Central memory CD8-positive, alpha-beta T cell (primary cell): Measurements from ENCODE around the gene ELFN2.

ENCODE experiments used
- ATAC-seq: fragments of 150-1000 bp; cut with Tn5 transposase; replicated peaks from 2 replicates; pipeline ENCODE4 v1.10.0; 2022; ENCODE audit warnings: mild to moderate bottlenecking, moderate FRiP score, moderate number of reproducible peaks; ENCODE audit not compliant: poor library complexity, severe bottlenecking; ENCODE audit errors: extremely low read depth
- DNase-seq, 2 donors: peaks; one replicate each; pipeline ENCODE4 v3.0.0; 2021; ENCODE audit warnings: low spot score in 2 of 2
- H3K27ac Mint-ChIP-seq: one replicate; pipeline ENCODE4 v1.8.0; 2022; ENCODE audit warnings: low read depth, mild to moderate bottlenecking, moderate library complexity, mixed read lengths
- H3K27me3 Mint-ChIP-seq: one replicate; pipeline ENCODE4 v1.8.0; 2022; ENCODE audit warnings: mixed read lengths
- H3K36me3 Mint-ChIP-seq: one replicate; pipeline ENCODE4 v1.8.0; 2022; ENCODE audit warnings: mild to moderate bottlenecking, moderate library complexity, mixed read lengths; ENCODE audit not compliant: insufficient read depth
- H3K4me1 Mint-ChIP-seq: one replicate; pipeline ENCODE4 v1.8.0; 2022; ENCODE audit warnings: mixed read lengths
- H3K4me3 Mint-ChIP-seq: one replicate; pipeline ENCODE4 v1.8.0; 2022; ENCODE audit warnings: mild to moderate bottlenecking, moderate library complexity, mixed read lengths
- H3K9me3 Mint-ChIP-seq: one replicate; pipeline ENCODE4 v1.8.0; 2022; ENCODE audit warnings: mixed read lengths

ELFN2 gene

GRCh38 chr22:37354261-37354660 is 73.0 kb downstream of the ELFN2 start:
- Mint-ChIP-seq H3K4me3 (no peak overlapping the region), H3K9me3 (no peaks in the 10 kb centered on the region), H3K4me1 (no peaks in the 10 kb centered on the region), H3K27ac (no peak overlapping the region), H3K27me3 (peaks cover 44% of the 10 kb centered on the region), H3K36me3 (peaks cover 2% of the 10 kb centered on the region)
- DNase-seq: no peak
- ATAC-seq: no peak

GRCh38 chr22:37353839-37354238 is 73.4 kb downstream of the ELFN2 start:
- Mint-ChIP-seq H3K36me3 (peaks cover 2% of the 10 kb centered on the region), H3K27ac (no peak overlapping the region), H3K4me1 (no peaks in the 10 kb centered on the region), H3K9me3 (no peaks in the 10 kb centered on the region), H3K4me3 (no peak overlapping the region), H3K27me3 (peaks cover 44% of the 10 kb centered on the region)
- no peak for ATAC-seq
- no peak for DNase-seq

DNA sequence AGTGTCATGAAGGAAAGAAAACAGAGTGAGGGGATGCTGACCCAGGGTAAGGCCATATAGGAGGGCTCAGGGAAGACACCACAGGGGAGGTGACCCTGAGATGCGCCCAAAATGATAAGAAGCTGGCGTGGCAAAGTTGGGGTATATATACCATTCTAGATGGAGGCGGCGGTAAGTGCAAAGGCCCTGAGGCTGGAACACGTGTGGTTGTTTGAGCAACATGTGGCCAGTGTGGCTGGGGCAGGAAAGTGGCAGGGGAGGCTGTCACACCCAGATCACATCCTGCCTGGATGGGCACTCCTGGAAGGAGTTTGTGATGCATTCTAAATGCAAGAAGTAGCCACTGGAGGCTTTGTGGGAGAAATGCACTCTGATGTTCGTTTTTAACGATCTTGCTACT is 74.8 kb downstream of the ELFN2 start:
- no peak overlapping the region for H3K4me3 Mint-ChIP-seq
- ATAC-seq: no peak
- no peak overlapping the region for H3K27ac Mint-ChIP-seq
- peaks cover 2% of the 10 kb centered on the region for H3K36me3 Mint-ChIP-seq
- H3K27me3 Mint-ChIP-seq: peaks cover 35% of the 10 kb centered on the region
- H3K9me3 Mint-ChIP-seq: no peaks in the 10 kb centered on the region
- no peaks in the 10 kb centered on the region for H3K4me1 Mint-ChIP-seq
- no peak for DNase-seq

- Mint-ChIP-seq H3K4me3 (no peak overlapping the region), H3K9me3 (no peaks in the 10 kb centered on the region), H3K36me3 (no peaks in the 10 kb centered on the region), H3K27ac (no peak overlapping the region), H3K27me3 (peaks cover 36% of the 10 kb centered on the region), H3K4me1 (no peaks in the 10 kb centered on the region)
- ATAC-seq (no peak), DNase-seq (no peak)
Observed at GRCh38 chr22:37351232-37351631, 76.0 kb downstream of the ELFN2 start.

DNA sequence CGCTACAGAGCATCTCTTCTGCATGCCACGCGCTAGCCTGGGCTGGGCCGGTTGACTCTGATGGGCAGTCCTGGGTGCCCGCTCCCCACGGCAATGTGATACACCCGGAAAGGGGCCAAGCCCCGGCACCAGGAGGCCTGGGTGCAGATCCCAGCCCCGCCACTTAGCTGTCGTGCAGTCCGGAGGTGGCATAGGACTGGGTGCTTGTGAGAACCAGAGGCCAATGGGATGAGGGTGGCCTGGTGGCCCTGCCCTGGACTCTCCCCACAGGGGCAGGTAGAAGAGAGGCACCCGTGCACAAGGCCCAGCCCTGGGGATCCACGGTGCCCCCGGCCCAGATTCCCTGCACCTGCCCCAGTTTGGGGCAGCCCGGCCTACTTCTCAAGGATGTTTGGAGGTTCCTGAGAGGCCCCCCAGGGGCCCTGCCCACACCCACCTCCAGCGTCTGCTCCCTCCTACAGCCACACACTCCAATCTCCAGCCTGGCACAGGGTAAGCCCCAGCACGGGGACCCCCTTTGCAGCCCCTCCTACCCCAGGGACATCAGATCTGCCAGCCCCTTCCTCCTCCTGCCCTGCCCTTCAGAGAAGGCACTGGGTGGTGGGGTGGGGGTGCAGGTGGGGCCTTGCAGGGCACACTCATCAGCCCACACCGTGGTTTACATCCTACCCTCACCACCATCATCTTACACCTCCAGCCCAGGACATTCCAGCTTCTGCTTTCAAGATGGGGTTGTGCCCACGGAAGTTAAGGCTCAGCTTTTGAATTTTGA is 78.0 kb downstream of the ELFN2 start:
- Mint-ChIP-seq H3K9me3 (no peaks in the 10 kb centered on the region), H3K27me3 (peaks cover 47% of the 10 kb centered on the region), H3K36me3 (no peaks in the 10 kb centered on the region), H3K27ac (no peak overlapping the region), H3K4me3 (no peak overlapping the region), H3K4me1 (peaks cover 5% of the 10 kb centered on the region)
- ATAC-seq (no peak), DNase-seq (no peak)

DNA sequence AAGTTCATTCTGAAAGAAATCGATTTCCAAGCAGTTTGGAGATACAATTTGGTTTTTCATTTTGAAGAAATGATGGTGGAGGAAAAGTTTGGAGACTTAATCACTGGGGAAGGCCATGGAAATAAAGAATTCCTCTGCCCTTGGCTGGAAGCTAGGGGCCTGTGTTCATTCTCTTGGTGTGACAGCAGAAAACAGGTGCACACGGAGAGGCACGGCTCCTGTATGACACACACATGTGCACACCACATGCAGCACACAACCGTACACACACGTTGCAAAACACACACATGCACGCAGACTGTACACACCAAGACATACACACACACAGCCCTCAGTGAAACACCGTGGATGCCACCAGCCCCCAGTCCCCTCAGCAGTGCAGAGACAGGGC is 80.8 kb downstream of the ELFN2 start:
- no peak overlapping the region for H3K27ac Mint-ChIP-seq
- no peak for ATAC-seq

DNA sequence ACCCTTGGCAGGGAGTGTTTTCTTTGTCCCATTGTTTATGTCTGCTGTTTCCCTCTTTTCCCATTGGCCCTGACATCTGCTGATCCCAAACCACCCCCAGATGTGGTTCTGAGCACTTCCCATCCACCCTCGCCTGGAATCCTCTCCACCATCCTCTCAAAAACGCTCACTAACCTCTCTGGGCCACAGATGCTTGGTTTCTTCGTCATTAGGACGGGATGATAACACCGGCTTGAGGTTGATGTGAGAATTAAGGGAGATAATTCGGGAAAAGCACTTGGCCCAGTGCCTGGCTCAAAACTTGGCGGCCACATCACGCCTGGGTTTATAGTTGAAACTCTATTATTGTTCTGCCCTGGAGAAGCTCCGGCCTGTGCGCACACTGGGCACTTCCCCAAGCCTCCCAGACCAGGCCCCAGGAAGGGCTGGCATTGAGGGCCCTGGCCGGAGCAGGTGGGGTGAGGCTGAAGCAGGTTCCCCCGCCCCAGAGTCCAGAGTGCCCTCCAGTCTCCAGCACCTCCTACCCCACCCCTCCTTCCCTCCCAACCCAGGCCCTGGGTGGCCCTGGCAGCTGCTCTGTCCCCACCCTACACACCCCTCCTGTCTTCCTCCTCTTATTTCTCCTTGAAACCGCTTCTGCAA is 81.3 kb downstream of the ELFN2 start:
- Mint-ChIP-seq H3K27me3 (peaks cover 28% of the 10 kb centered on the region), H3K9me3 (no peaks in the 10 kb centered on the region), H3K4me3 (no peak overlapping the region), H3K4me1 (peaks cover 5% of the 10 kb centered on the region), H3K27ac (no peak overlapping the region), H3K36me3 (no peaks in the 10 kb centered on the region)
- ATAC-seq: no peak
- no peak for DNase-seq

More for the DNA sequence above, 80.8 kb downstream of the ELFN2 start:
- Mint-ChIP-seq H3K4me1 (peaks cover 5% of the 10 kb centered on the region), H3K9me3 (no peaks in the 10 kb centered on the region), H3K4me3 (no peak overlapping the region), H3K27me3 (peaks cover 33% of the 10 kb centered on the region), H3K36me3 (no peaks in the 10 kb centered on the region)
- DNase-seq: no peak

GRCh38 chr22:37344735-37345449 is 82.4 kb downstream of the ELFN2 start:
- H3K27me3 Mint-ChIP-seq: peaks cover 26% of the 10 kb centered on the region
- no peak for DNase-seq
- no peak for ATAC-seq
- H3K36me3 Mint-ChIP-seq: no peaks in the 10 kb centered on the region
- H3K9me3 Mint-ChIP-seq: no peaks in the 10 kb centered on the region
- H3K4me1 Mint-ChIP-seq: peaks cover 5% of the 10 kb centered on the region
- H3K27ac Mint-ChIP-seq: no peak overlapping the region
- H3K4me3 Mint-ChIP-seq: no peak overlapping the region

GRCh38 chr22:37343863-37344734 is 83.2 kb downstream of the ELFN2 start:
- Mint-ChIP-seq H3K4me1 (peaks cover 5% of the 10 kb centered on the region), H3K9me3 (no peaks in the 10 kb centered on the region), H3K4me3 (no peak overlapping the region), H3K36me3 (no peaks in the 10 kb centered on the region), H3K27ac (no peak overlapping the region), H3K27me3 (peaks cover 31% of the 10 kb centered on the region)
- no peak for DNase-seq
- ATAC-seq: no peak

DNA sequence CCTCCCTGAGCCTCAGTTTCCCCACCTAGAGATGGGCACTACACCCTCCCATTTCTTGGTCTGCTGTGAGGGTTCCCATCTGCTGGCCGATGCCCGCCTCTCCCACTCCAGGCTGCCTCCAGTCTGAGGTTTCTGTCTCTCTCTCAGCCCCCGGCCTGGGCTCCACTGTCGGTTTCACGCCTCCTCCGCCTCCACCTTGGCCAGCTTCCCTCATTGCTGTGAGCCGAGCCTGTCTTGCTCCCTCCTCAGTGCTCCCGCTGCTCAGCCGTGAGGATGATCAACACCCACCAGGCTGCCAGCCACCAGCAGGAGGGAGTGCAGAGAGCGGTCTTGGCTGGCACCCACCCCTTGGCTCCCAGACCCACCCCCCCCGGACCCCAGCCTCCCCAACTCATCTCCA is 83.9 kb downstream of the ELFN2 start:
- no peak for ATAC-seq
- Mint-ChIP-seq H3K4me1 (peaks cover 5% of the 10 kb centered on the region), H3K4me3 (no peak overlapping the region), H3K36me3 (no peaks in the 10 kb centered on the region), H3K27me3 (peaks cover 39% of the 10 kb centered on the region), H3K9me3 (no peaks in the 10 kb centered on the region), H3K27ac (no peak overlapping the region)
- no peak for DNase-seq

DNA sequence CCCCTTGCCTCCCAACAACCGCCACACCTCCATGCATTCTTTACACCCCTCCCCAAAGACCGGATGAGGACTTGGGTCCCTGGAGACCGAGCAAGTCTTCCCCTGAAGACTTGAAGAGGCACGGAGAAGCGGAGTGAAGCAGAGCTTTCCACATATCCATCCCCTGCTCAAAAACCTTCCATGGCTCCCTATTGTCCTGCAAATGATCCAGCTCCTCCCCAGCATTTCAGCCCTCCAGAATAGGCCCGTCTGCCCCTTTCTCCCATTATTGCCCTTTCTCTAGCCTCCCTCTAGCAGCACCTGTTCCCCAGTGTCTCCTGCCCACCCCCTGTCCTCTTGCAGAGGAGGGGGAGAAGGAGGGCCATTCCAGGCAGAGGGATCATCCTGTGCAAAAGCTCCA is 85.2 kb downstream of the ELFN2 start:
- Mint-ChIP-seq H3K9me3 (no peaks in the 10 kb centered on the region), H3K4me1 (peaks cover 11% of the 10 kb centered on the region), H3K27ac (no peak overlapping the region), H3K4me3 (no peak overlapping the region), H3K36me3 (no peaks in the 10 kb centered on the region), H3K27me3 (peaks cover 52% of the 10 kb centered on the region)
- DNase-seq (no peak), ATAC-seq (no peak)
